Testis (tissue), 5 donors: Measurements from ENCODE around the gene OR5D13. TPM values are rescaled to one million over a fixed set of nuclear protein-coding genes. Genes with fewer than 3 reads are reported as not detected.
A peak's percentile ranks its signal among the peaks of the same experiment; 100 is the strongest.

Source experiments
- DNase-seq: peaks from one replicate; pipeline ENCODE4 v3.0.0-alpha.2; 2019
- H3K27ac ChIP-seq, 2 donors: fragments of 200-600 bp; sonication (generic); one replicate each; pipeline ENCODE4 v1.5.1; 2019
- H3K27me3 ChIP-seq: fragments of 200-600 bp; sonication (generic); one replicate; pipeline ENCODE4 v1.5.1; 2019
- H3K36me3 ChIP-seq: fragments of 200-600 bp; sonication (generic); one replicate; pipeline ENCODE4 v1.5.1; 2017; ENCODE audit warnings: low read depth; ENCODE audit errors: missing control alignments
- H3K4me1 ChIP-seq: fragments of 200-600 bp; sonication (generic); one replicate; pipeline ENCODE4 v1.5.1; 2019
- H3K4me3 ChIP-seq, 2 donors: fragments of 200-600 bp; sonication (generic); one replicate each; pipeline ENCODE4 v1.5.1; 2017 to 2019
- H3K9me3 ChIP-seq: fragments of 200-600 bp; sonication (generic); one replicate; pipeline ENCODE4 v1.5.1; 2017
- POLR2A ChIP-seq: fragments of 450-650 bp; IDR thresholded peaks from one replicate; pipeline ENCODE4 v1.6.1; 2017; ENCODE audit warnings: antibody characterized with exemption, mild to moderate bottlenecking, moderate library complexity
- WGBS, 2 donors: methylation state at CpG; one replicate each; pipeline ENCODE4 v1.1.5; 2018; 5-methylcytosine and 5-hydroxymethylcytosine counted together
- intact Hi-C: fragments of 100-400 bp; cut with DNase I; formaldehyde crosslinking; loops from one replicate; pipeline ENCODE4 v1.15.1; 2023; ENCODE audit warnings: low total_unique reads
- long read RNA-seq, 2 donors: transcript quantifications; one replicate each; lab custom pipeline, GENCODE V29; 2026
- polyA plus RNA-seq: library from polyadenylated mRNA; stranded (reverse); fragments of 350-450 nt; fragmentation: Illumina TruSeq; extraction: RNeasy Lipid Tissue Mini Kit (QIAGEN cat#74804); gene quantifications from one replicate; pipeline ENCODE4 v1.2.3, GENCODE V29; 2014; ENCODE audit warnings: low read depth, low replicate concordance; ENCODE audit not compliant: insufficient read depth
- total RNA-seq, 2 donors: library from RNA; depleted of rRNA; stranded (reverse); fragments of >200 nt; gene quantifications; one replicate each; pipeline ENCODE4 v1.2.3, GENCODE V29; 2016
- TF ChIP-seq, protein P1 (sequence below), 3 experiments: fragments of 450-650 bp in 2 of 3; fragments of 200-600 bp in 1 of 3; sonication (generic) in 1 of 3; IDR thresholded peaks; one replicate each; pipeline ENCODE4 v1.5.1; 2016 to 2019; ENCODE audit warnings: antibody characterized with exemption in 3 of 3, mild to moderate bottlenecking in 2 of 3, moderate library complexity in 1 of 3

The OR5D13 gene, protein sequence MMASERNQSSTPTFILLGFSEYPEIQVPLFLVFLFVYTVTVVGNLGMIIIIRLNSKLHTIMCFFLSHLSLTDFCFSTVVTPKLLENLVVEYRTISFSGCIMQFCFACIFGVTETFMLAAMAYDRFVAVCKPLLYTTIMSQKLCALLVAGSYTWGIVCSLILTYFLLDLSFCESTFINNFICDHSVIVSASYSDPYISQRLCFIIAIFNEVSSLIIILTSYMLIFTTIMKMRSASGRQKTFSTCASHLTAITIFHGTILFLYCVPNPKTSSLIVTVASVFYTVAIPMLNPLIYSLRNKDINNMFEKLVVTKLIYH
- total RNA-seq (not detected), polyA plus RNA-seq (not detected)
- long read RNA-seq, donor 1 = 0 reads
- long read RNA-seq, donor 2 = 0 reads

DNA sequence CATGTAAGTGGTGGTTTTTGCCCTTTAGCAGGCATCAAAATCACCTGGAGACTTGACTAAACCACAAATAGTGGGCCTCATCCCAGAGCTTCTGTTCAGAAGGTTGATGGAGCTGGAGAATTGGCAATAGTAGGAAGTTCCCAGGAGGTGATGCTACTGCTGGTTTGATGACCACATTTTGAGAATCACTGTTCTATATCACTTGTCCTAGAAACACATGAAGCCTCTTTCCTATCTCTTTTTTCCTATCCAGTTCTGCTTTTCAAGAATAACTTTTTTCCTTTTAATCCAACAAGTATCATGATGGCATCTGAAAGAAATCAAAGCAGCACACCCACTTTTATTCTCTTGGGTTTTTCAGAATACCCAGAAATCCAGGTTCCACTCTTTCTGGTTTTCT, at the start of gene OR5D13:
OR5D13 (plus strand) TSS at position 301 of the 400 bp plus-strand sequence; CDS start at position 301, 0 bp downstream.
- H3K27me3 ChIP-seq = no peaks in the 10 kb centered on the region
- H3K4me3 ChIP-seq = no peak within 1 kb of the TSS
- no peaks in the 10 kb centered on the region for H3K36me3 ChIP-seq
- no peak within 1 kb of the TSS for H3K27ac ChIP-seq
- TF ChIP-seq, protein P1, sequence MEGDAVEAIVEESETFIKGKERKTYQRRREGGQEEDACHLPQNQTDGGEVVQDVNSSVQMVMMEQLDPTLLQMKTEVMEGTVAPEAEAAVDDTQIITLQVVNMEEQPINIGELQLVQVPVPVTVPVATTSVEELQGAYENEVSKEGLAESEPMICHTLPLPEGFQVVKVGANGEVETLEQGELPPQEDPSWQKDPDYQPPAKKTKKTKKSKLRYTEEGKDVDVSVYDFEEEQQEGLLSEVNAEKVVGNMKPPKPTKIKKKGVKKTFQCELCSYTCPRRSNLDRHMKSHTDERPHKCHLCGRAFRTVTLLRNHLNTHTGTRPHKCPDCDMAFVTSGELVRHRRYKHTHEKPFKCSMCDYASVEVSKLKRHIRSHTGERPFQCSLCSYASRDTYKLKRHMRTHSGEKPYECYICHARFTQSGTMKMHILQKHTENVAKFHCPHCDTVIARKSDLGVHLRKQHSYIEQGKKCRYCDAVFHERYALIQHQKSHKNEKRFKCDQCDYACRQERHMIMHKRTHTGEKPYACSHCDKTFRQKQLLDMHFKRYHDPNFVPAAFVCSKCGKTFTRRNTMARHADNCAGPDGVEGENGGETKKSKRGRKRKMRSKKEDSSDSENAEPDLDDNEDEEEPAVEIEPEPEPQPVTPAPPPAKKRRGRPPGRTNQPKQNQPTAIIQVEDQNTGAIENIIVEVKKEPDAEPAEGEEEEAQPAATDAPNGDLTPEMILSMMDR (IDR thresholded peaks at IDR 0.05) = no peak
- TF ChIP-seq POLR2A = no peak
- no peaks in the 10 kb centered on the region for H3K9me3 ChIP-seq
- no peaks in the 10 kb centered on the region for H3K4me1 ChIP-seq
- intact Hi-C loops = no loop called here
- no peak for DNase-seq

DNA sequence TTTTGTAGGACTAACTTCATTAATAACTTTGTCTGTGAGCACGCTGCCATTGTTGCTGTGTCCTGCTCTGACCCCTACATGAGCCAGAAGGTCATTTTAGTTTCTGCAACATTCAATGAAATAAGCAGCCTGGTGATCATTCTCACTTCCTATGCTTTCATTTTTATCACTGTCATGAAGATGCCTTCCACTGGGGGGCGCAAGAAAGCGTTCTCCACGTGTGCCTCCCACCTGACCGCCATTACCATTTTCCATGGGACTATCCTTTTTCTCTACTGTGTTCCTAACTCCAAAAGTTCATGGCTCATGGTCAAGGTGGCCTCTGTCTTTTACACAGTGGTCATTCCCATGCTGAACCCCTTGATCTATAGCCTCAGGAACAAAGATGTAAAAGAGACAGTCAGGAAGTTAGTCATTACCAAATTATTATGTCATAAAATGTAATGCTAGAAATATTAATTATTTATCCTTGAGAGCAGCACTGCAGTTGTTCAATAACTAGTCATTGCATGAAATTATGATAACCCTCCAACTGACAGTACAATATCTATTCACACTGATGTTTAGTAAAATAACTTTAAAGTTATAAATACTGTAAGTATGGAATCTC, 46.4 kb upstream of the OR5D13 start:
- DNase-seq = peak; percentile 59
- intact Hi-C loops = no loop called here
- no peaks in the 10 kb centered on the region for H3K9me3 ChIP-seq
- H3K4me1 ChIP-seq = no peaks in the 10 kb centered on the region
- no peak overlapping the region for H3K4me3 ChIP-seq
- no peaks in the 10 kb centered on the region for H3K36me3 ChIP-seq
- no peaks in the 10 kb centered on the region for H3K27me3 ChIP-seq
- no peak overlapping the region for H3K27ac ChIP-seq
- WGBS, 2 donors = 18 to 19% methylated on average over 5 of the region's 5 CpGs
- no peak for TF ChIP-seq POLR2A
- TF ChIP-seq, protein P1 (IDR thresholded peaks at IDR 0.05) = peak; percentile 40 to 50 (median 48)

DNA sequence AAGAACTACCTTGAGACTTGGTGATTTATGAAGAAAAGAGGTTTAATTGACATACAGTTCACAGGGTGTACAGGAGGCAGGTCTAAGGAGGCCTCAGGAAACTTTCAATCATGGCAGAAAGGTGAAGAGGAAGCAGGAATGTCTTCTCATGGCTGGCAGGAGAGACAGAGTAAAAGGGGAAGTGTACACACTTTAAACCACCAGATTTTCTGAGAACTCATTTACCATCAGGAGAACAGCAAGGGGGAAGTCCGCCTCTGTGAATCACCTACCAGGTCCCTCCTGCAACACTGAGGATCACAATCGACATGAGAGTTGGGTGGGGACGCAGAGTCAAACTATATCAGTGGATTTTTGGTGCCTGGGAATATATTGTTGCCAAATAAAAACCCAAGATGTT, 40.3 kb upstream of the OR5D13 start:
- Histone ChIP-seq H3K27ac (no peak overlapping the region), H3K4me1 (no peaks in the 10 kb centered on the region), H3K27me3 (no peaks in the 10 kb centered on the region), H3K9me3 (no peaks in the 10 kb centered on the region), H3K4me3 (no peak overlapping the region), H3K36me3 (no peaks in the 10 kb centered on the region)
- no peak for DNase-seq
- TF ChIP-seq, protein P1 (IDR thresholded peaks at IDR 0.05) = no peak
- no peak for TF ChIP-seq POLR2A
- 56 to 59% methylated on average over 3 of the region's 3 CpGs for WGBS, 2 donors
- intact Hi-C loops = no loop called here

DNA sequence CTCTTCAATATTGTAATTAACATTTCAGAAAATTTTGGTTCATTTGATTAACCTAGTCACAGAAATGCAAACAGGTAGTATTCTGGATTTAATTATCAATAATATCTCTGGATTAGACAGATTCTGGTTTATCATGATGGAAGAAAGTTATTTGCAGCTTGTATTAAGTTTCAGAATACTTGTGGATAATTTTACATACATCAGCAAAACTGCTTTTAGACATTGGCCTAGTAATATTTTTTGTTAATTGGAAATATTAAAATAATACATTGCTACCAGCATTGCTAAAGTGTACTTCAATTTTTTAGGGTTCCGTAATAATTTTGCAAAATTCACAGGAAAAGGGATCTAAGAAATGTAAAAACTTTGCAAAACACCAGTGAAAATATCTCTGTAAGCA, 18.4 kb downstream of the OR5D13 start:
- Histone ChIP-seq H3K27me3 (no peaks in the 10 kb centered on the region), H3K36me3 (no peaks in the 10 kb centered on the region), H3K4me3 (no peak overlapping the region), H3K9me3 (no peaks in the 10 kb centered on the region), H3K27ac (no peak overlapping the region), H3K4me1 (no peaks in the 10 kb centered on the region)
- no peak for DNase-seq
- intact Hi-C loops = no loop called here
- TF ChIP-seq, protein P1 (IDR thresholded peaks at IDR 0.05) = no peak
- no peak for TF ChIP-seq POLR2A
- 90% methylated on average over 1 of the region's 1 CpG for WGBS, 2 donors
